Mucosa of rectum (tissue), 2 donors: ENCODE data around the gene UBE2Q1.

ENCODE experiments used
- H3K27ac ChIP-seq, 2 donors: one replicate each; pipeline ENCODE4 v1.7.0; 2013; ENCODE audit warnings: inconsistent platforms in 2 of 2, low read depth in 2 of 2, low read length in 2 of 2
- H3K27me3 ChIP-seq, 2 donors: one replicate each; pipeline ENCODE4 v1.7.0; 2013; ENCODE audit warnings: low read length in 2 of 2; ENCODE audit not compliant: control insufficient read depth in 2 of 2, insufficient read depth in 2 of 2
- H3K36me3 ChIP-seq, 2 donors: one replicate each; pipeline ENCODE4 v1.7.0; 2013; ENCODE audit warnings: low read length in 2 of 2; ENCODE audit not compliant: control insufficient read depth in 2 of 2, insufficient read depth in 2 of 2
- H3K4me1 ChIP-seq, 2 donors: one replicate each; pipeline ENCODE4 v1.7.0; 2013; ENCODE audit warnings: low read length in 2 of 2, mild to moderate bottlenecking in 1 of 2; ENCODE audit not compliant: control insufficient read depth in 2 of 2, insufficient read depth in 2 of 2
- H3K4me3 ChIP-seq, 2 donors: one replicate each; pipeline ENCODE4 v1.7.0; 2013; ENCODE audit warnings: low read length in 2 of 2
- H3K9ac ChIP-seq, 2 donors: one replicate each; pipeline ENCODE4 v1.7.0; 2013; ENCODE audit warnings: low read length in 2 of 2, low read depth in 1 of 2, mild to moderate bottlenecking in 1 of 2
- H3K9me3 ChIP-seq, 2 donors: one replicate each; pipeline ENCODE4 v1.7.0; 2013; ENCODE audit warnings: low read length in 2 of 2; ENCODE audit not compliant: control insufficient read depth in 2 of 2
- donor health status: healthy.
- donor health status: Normal muscosa, but diverticular disease.

The UBE2Q1 gene

GRCh38 chr1:154557939-154558719 is at the start of gene UBE2Q1:
Gene UBE2Q1 (minus strand): TSS chr1:154558662. CDS start chr1:154558553, 109 bp downstream.
- H3K4me3 ChIP-seq: peak within 1 kb of the TSS; percentile 83 to 97
- peaks cover 24 to 29% of the 10 kb centered on the region in 2 donors for H3K36me3 ChIP-seq
- H3K9ac ChIP-seq: peak within 1 kb of the TSS; percentile 84
- H3K9me3 ChIP-seq: no peaks in the 10 kb centered on the region
- H3K27me3 ChIP-seq: no peaks in the 10 kb centered on the region
- peak within 1 kb of the TSS; percentile 82 to 85 for H3K27ac ChIP-seq
- peaks cover 14 to 25% of the 10 kb centered on the region in 2 donors for H3K4me1 ChIP-seq

GRCh38 chr1:154607609-154608396 is 49.3 kb upstream of the UBE2Q1 start, which contains the start of gene ADAR:
Gene ADAR (minus strand): TSS chr1:154608186. CDS start chr1:154608006, 180 bp downstream.
- no peaks in the 10 kb centered on the region for H3K27me3 ChIP-seq
- H3K4me1 ChIP-seq: peaks cover 10 to 17% of the 10 kb centered on the region in 2 donors

GRCh38 chr1:154607106-154607608 is 48.7 kb upstream of the UBE2Q1 start:
- Histone ChIP-seq H3K27ac (peak overlapping the region; percentile 96), H3K4me1 (peaks cover 10 to 17% of the 10 kb centered on the region in 2 donors), H3K27me3 (no peaks in the 10 kb centered on the region), H3K9ac (peak overlapping the region; percentile 89 to 96), H3K36me3 (peaks cover 4 to 8% of the 10 kb centered on the region in 2 donors), H3K4me3 (peak overlapping the region; percentile 94 to 98), H3K9me3 (no peaks in the 10 kb centered on the region)

More at GRCh38 chr1:154607609-154608396, 49.3 kb upstream of the UBE2Q1 start, which contains the start of gene ADAR:
- peak within 1 kb of the TSS; percentile 96 for H3K27ac ChIP-seq
- H3K36me3 ChIP-seq: peaks cover 0 to 4% of the 10 kb centered on the region in 2 donors
- H3K9me3 ChIP-seq: no peaks in the 10 kb centered on the region
- peak within 1 kb of the TSS; percentile 94 to 98 for H3K4me3 ChIP-seq
- peak within 1 kb of the TSS; percentile 89 to 96 for H3K9ac ChIP-seq

GRCh38 chr1:154605534-154605933 is 47.1 kb upstream of the UBE2Q1 start:
- H3K27me3 ChIP-seq: no peaks in the 10 kb centered on the region
- peaks cover 10 to 17% of the 10 kb centered on the region in 2 donors for H3K4me1 ChIP-seq
- no peak overlapping the region for H3K4me3 ChIP-seq
- H3K27ac ChIP-seq: no peak overlapping the region
- no peaks in the 10 kb centered on the region for H3K9me3 ChIP-seq
- H3K36me3 ChIP-seq: peaks cover 20 to 25% of the 10 kb centered on the region in 2 donors
- no peak overlapping the region for H3K9ac ChIP-seq

DNA sequence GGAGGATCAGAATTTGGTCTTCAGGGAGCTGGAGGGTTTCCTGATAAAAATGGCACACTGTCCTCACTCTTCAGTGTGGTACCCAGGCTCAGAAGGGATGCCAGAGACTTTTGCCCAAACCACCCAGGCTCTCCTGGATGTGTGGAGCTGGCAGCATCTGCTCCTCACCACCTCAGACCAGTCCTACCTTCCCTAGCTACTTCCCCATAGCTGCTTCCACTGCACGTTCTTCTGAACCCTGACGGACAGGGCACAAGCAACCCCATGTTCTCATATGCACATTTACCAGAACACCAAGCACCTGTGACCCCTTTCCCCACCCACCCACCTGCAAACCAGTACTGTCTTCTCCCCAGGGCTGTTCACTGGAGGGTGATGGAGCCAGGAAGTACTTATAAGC is 44.9 kb upstream of the UBE2Q1 start:
- Histone ChIP-seq H3K4me3 (no peak overlapping the region), H3K9me3 (no peaks in the 10 kb centered on the region), H3K9ac (no peak overlapping the region), H3K4me1 (peaks cover 10 to 12% of the 10 kb centered on the region in 2 donors), H3K27me3 (no peaks in the 10 kb centered on the region), H3K27ac (no peak overlapping the region), H3K36me3 (peaks cover 34 to 42% of the 10 kb centered on the region in 2 donors)

GRCh38 chr1:154599658-154600057 is 41.2 kb upstream of the UBE2Q1 start:
- Histone ChIP-seq H3K27me3 (no peaks in the 10 kb centered on the region), H3K4me1 (no peaks in the 10 kb centered on the region), H3K36me3 (peaks cover 66 to 72% of the 10 kb centered on the region in 2 donors), H3K9me3 (no peaks in the 10 kb centered on the region), H3K4me3 (no peak overlapping the region), H3K27ac (no peak overlapping the region), H3K9ac (no peak overlapping the region)

GRCh38 chr1:154598871-154599635 is 40.6 kb upstream of the UBE2Q1 start:
- peaks cover 71 to 78% of the 10 kb centered on the region in 2 donors for H3K36me3 ChIP-seq
- no peaks in the 10 kb centered on the region for H3K4me1 ChIP-seq
- H3K9me3 ChIP-seq: no peaks in the 10 kb centered on the region
- H3K27ac ChIP-seq: no peak overlapping the region
- H3K27me3 ChIP-seq: no peaks in the 10 kb centered on the region
- H3K4me3 ChIP-seq: no peak overlapping the region
- H3K9ac ChIP-seq: no peak overlapping the region

GRCh38 chr1:154595621-154596020 is 37.2 kb upstream of the UBE2Q1 start:
- no peaks in the 10 kb centered on the region for H3K27me3 ChIP-seq
- no peak overlapping the region for H3K27ac ChIP-seq
- peaks cover 79 to 87% of the 10 kb centered on the region in 2 donors for H3K36me3 ChIP-seq
- no peaks in the 10 kb centered on the region for H3K4me1 ChIP-seq
- H3K4me3 ChIP-seq: no peak overlapping the region
- H3K9me3 ChIP-seq: no peaks in the 10 kb centered on the region
- H3K9ac ChIP-seq: no peak overlapping the region

DNA sequence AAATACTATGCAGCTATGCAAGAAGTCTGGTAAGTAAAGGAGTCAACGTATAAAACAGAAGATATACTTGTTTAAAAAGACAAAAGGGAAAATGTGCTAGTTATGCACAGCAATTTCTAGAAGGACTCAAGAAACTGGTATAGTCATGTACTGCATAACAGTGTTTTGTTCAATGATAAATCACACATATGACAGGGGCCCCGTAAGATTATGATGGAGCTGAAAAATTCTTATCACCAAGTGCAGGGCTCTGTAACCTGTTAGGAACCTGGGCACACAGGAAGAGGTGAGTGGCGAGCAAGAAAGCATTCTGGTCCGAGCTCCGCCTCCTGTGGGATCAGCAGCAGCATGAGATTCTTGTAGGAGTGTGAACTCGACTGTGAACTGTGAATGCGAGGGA is 36.3 kb upstream of the UBE2Q1 start:
- peaks cover 83 to 91% of the 10 kb centered on the region in 2 donors for H3K36me3 ChIP-seq

More for the DNA sequence above, 36.3 kb upstream of the UBE2Q1 start:
- Histone ChIP-seq H3K4me3 (no peak overlapping the region), H3K9ac (no peak overlapping the region), H3K4me1 (no peaks in the 10 kb centered on the region), H3K9me3 (no peaks in the 10 kb centered on the region), H3K27ac (no peak overlapping the region), H3K27me3 (no peaks in the 10 kb centered on the region)
